H1 (cell line): ENCODE results near the gene PTPRF. TPM values are rescaled to one million over a fixed set of nuclear protein-coding genes. Genes with fewer than 3 reads are reported as not detected.

ENCODE experiments used
- CTCF ChIA-PET: fragments of 300-600 bp; sonication (Branson Sonifier 250); formaldehyde crosslinking; loops from one replicate; lab custom pipeline; 2021; ENCODE audit not compliant: partially characterized antibody; lab: Charles Lee
- POLR2A ChIA-PET: fragments of 300-600 bp; sonication (Branson Sonifier 250); formaldehyde crosslinking; loops from one replicate; lab custom pipeline; 2021; ENCODE audit warnings: inconsistent platforms; ENCODE audit not compliant: partially characterized antibody; lab: Charles Lee
- DNase-seq, 2 experiments: peaks; one replicate each; pipeline versions ENCODE4 v3.0.0 to v3.0.0-alpha.2; 2010 to 2022; ENCODE audit warnings: low spot score in 2 of 2, low read depth in 1 of 2, mixed read lengths in 1 of 2
- FAIRE-seq: peaks from 2 replicates; lab custom pipeline; 2011; peaks lifted over from hg19 to GRCh38; lab: Jason Lieb, UNC
- H2AFZ ChIP-seq: 2 replicates; pipeline ENCODE4 v1.8.1; 2012; ENCODE audit warnings: low read length, inconsistent platforms
- H2AK5ac ChIP-seq: 2 replicates; pipeline ENCODE4 v1.6.1; 2013; ENCODE audit warnings: low read depth, low read length
- H2BK120ac ChIP-seq: replicated peaks from 2 replicates; pipeline ENCODE3; 2013; ENCODE audit warnings: low read depth, low read length, inconsistent platforms
- H2BK12ac ChIP-seq: 2 replicates; pipeline ENCODE4 v1.6.1; 2013; ENCODE audit warnings: low read depth, low read length
- H2BK15ac ChIP-seq: 2 replicates; pipeline ENCODE4 v1.6.1; 2013; ENCODE audit warnings: low read length
- H2BK20ac ChIP-seq: 2 replicates; pipeline ENCODE4 v1.6.1; 2013; ENCODE audit warnings: low read length
- H2BK5ac ChIP-seq: 2 replicates; pipeline ENCODE4 v1.6.1; 2013; ENCODE audit warnings: low read depth, low read length
- H3K14ac ChIP-seq: 2 replicates; pipeline ENCODE4 v1.6.1; 2013; ENCODE audit warnings: inconsistent platforms; ENCODE audit not compliant: insufficient read length
- H3K18ac ChIP-seq: 2 replicates; pipeline ENCODE4 v1.6.1; 2013; ENCODE audit warnings: low read length; ENCODE audit errors: extremely low read depth
- H3K23ac ChIP-seq: 2 replicates; pipeline ENCODE4 v1.6.1; 2013; ENCODE audit warnings: inconsistent platforms; ENCODE audit not compliant: insufficient read length
- H3K23me2 ChIP-seq: 2 replicates; pipeline ENCODE4 v1.6.1; 2013; ENCODE audit warnings: low read depth, low read length
- H3K27ac ChIP-seq: 2 replicates; pipeline ENCODE4 v1.6.1; 2011; ENCODE audit warnings: low read depth, low read length, inconsistent platforms
- H3K27me3 ChIP-seq, 4 experiments: replicated peaks in 1 of 4; 1 replicate in 1 of 4; 2 replicates in 3 of 4; pipeline versions ENCODE4 v1.6.1 to v1.8.1; 2011 to 2013; ENCODE audit warnings: low read length in 3 of 4, mild to moderate bottlenecking in 3 of 4, inconsistent platforms in 2 of 4, mixed read lengths in 2 of 4, moderate library complexity in 1 of 4; ENCODE audit not compliant: control insufficient read depth in 3 of 4, insufficient read depth in 3 of 4; ENCODE audit errors: extremely low read depth in 1 of 4
- H3K36me3 ChIP-seq, 4 experiments: 2 replicates each; pipeline versions ENCODE4 v1.6.1 to v1.8.1; 2011 to 2013; ENCODE audit warnings: mild to moderate bottlenecking in 4 of 4, low read length in 3 of 4, moderate library complexity in 2 of 4, control low read depth in 1 of 4, inconsistent platforms in 1 of 4; ENCODE audit not compliant: insufficient read depth in 4 of 4, control insufficient read depth in 2 of 4
- H3K4ac ChIP-seq: replicated peaks from 2 replicates; pipeline ENCODE3; 2013; ENCODE audit warnings: low read length, low read depth, mixed read lengths, inconsistent platforms; ENCODE audit not compliant: insufficient read length
- H3K4me1 ChIP-seq, 4 experiments: replicated peaks in 1 of 4; 1 replicate in 1 of 4; 2 replicates in 3 of 4; pipeline versions ENCODE4 v1.6.1 to v1.8.1; 2011 to 2013; ENCODE audit warnings: low read length in 3 of 4, inconsistent platforms in 2 of 4, mixed read lengths in 1 of 4; ENCODE audit not compliant: insufficient read depth in 4 of 4, control insufficient read depth in 3 of 4
- H3K4me2 ChIP-seq, 2 experiments: 2 replicates each; pipeline versions ENCODE4 v1.6.1 to v1.8.1; 2011 to 2013; ENCODE audit warnings: low read depth in 2 of 2, low read length in 2 of 2, control low read depth in 1 of 2, inconsistent platforms in 1 of 2, mild to moderate bottlenecking in 1 of 2; ENCODE audit not compliant: insufficient read depth in 1 of 2
- H3K4me3 ChIP-seq, 4 experiments: fragments of 200-600, 300-600 bp in 1 of 4; sonication (generic), shearing (Covaris generic), sonication (Bioruptor Twin) in 1 of 4; 2 replicates each; pipeline versions ENCODE4 v1.5.1 to v1.8.1; 2011 to 2016; ENCODE audit warnings: low read length in 4 of 4, low read depth in 3 of 4, control low read depth in 2 of 4, inconsistent platforms in 2 of 4, mild to moderate bottlenecking in 2 of 4, mixed read lengths in 1 of 4, moderate library complexity in 1 of 4; ENCODE audit not compliant: insufficient read depth in 2 of 4; ENCODE audit errors: extremely low read depth in 1 of 4
- H3K56ac ChIP-seq: replicated peaks from 2 replicates; pipeline ENCODE3; 2013; ENCODE audit warnings: low read depth, mild to moderate bottlenecking, mixed read lengths, low read length, inconsistent platforms; ENCODE audit not compliant: insufficient read length
- H3K79me1 ChIP-seq: 2 replicates; pipeline ENCODE4 v1.6.1; 2013; ENCODE audit warnings: low read depth, low read length, control low read depth
- H3K79me2 ChIP-seq, 2 experiments: 2 replicates each; pipeline versions ENCODE4 v1.6.1 to v1.8.1; 2012 to 2013; ENCODE audit warnings: low read length in 2 of 2, mild to moderate bottlenecking in 2 of 2, inconsistent platforms in 1 of 2; ENCODE audit not compliant: insufficient read depth in 2 of 2, control insufficient read depth in 1 of 2
- H3K9ac ChIP-seq, 4 experiments: replicated peaks in 1 of 4; 1 replicate in 1 of 4; 2 replicates in 3 of 4; pipeline versions ENCODE4 v1.6.1 to v1.8.1; 2011 to 2013; ENCODE audit warnings: low read depth in 3 of 4, low read length in 3 of 4, control low read depth in 2 of 4, mild to moderate bottlenecking in 2 of 4, moderate library complexity in 2 of 4, inconsistent platforms in 1 of 4; ENCODE audit errors: extremely low read depth in 1 of 4
- H3K9me3 ChIP-seq, 2 experiments: 2 replicates each; pipeline versions ENCODE4 v1.6.1 to v1.8.1; 2012 to 2013; ENCODE audit warnings: mild to moderate bottlenecking in 2 of 2, moderate library complexity in 2 of 2, control low read depth in 1 of 2, inconsistent platforms in 1 of 2, low read depth in 1 of 2, low read length in 1 of 2, mixed read lengths in 1 of 2; ENCODE audit not compliant: insufficient read depth in 2 of 2
- H4K20me1 ChIP-seq, 2 experiments: replicated peaks in 1 of 2; 2 replicates each; pipeline versions ENCODE3 to v1.8.1; 2011 to 2013; ENCODE audit warnings: inconsistent platforms in 2 of 2, low read length in 2 of 2, mild to moderate bottlenecking in 1 of 2; ENCODE audit not compliant: insufficient read depth in 2 of 2, control insufficient read depth in 1 of 2
- H4K5ac ChIP-seq: 2 replicates; pipeline ENCODE4 v1.6.1; 2013; ENCODE audit warnings: low read length, low read depth, mixed read lengths, inconsistent platforms; ENCODE audit not compliant: insufficient read length
- H4K8ac ChIP-seq: 2 replicates; pipeline ENCODE4 v1.8.0; 2013; ENCODE audit warnings: mild to moderate bottlenecking, moderate library complexity, low read length, inconsistent platforms; ENCODE audit not compliant: insufficient read depth; ENCODE audit errors: extremely low read depth
- H4K91ac ChIP-seq: replicated peaks from 2 replicates; pipeline ENCODE3; 2013; ENCODE audit warnings: low read length, mixed read lengths, inconsistent platforms; ENCODE audit not compliant: insufficient read length
- KDM4A ChIP-seq: IDR thresholded peaks from one replicate; pipeline ENCODE4 v1.7.1; 2012; ENCODE audit warnings: low read depth, mild to moderate bottlenecking, moderate library complexity, low read length, inconsistent platforms; ENCODE audit not compliant: severe bottlenecking
- WGBS, 2 experiments: shearing (Covaris generic) in 1 of 2; methylation state at CpG; one replicate each; pipeline versions ENCODE4 v1.1.6 to v1.1.7; 2013 to 2015; ENCODE audit warnings: low lambda C conversion rate in 2 of 2, mixed read lengths in 2 of 2, inconsistent platforms in 1 of 2, low coverage in 1 of 2, missing lambda C conversion rate in 1 of 2; ENCODE audit not compliant: insufficient replicate concordance in 2 of 2, insufficient coverage in 1 of 2, insufficient read length in 1 of 2; ENCODE audit errors: extremely low coverage in 1 of 2, missing lambda C conversion rate in 1 of 2; 5-methylcytosine and 5-hydroxymethylcytosine counted together
- polyA plus RNA-seq, 7 experiments: library from polyadenylated mRNA; depleted of rRNA in 3 of 7; stranded (reverse) in 5 of 7; unstranded in 2 of 7; fragments of >200 nt in 5 of 7; fragments of 200-250 nt in 2 of 7; gene quantifications; 1 replicate in 5 of 7; 2 replicates in 1 of 7; 4 replicates in 1 of 7; pipeline versions ENCODE4 v1.2.1 to v1.2.3, GENCODE V29; 2011 to 2013; ENCODE audit warnings: missing spikeins in 2 of 7, mixed read lengths in 2 of 7
- total RNA-seq: library from RNA; stranded (reverse); fragmentation: NEBNext Ultra II Directional; extraction: Animal tissue kit (Norgen Biotek cat#: 25700); gene quantifications from 2 replicates; pipeline ENCODE4 v1.2.1, GENCODE V29; 2021

Gene PTPRF
- total and polyA plus RNA-seq, 2 of the 8 experiments (the other 6 are each of a cell fraction or from before 2014, with no cell fraction given): 136 to 231 TPM

GRCh38 chr1:43619314-43619790 lies 88.7 kb downstream of the PTPRF start:
- Histone ChIP-seq H3K14ac (no peak overlapping the region), H2BK20ac (no peak overlapping the region), H3K23me2 (no peaks in the 10 kb centered on the region), H3K36me3 (peaks cover 20 to 51% (median 45%) of the 10 kb centered on the region in 4 experiments), H4K8ac (no peak overlapping the region; the same call in 1 of the 2 replicates), H2BK5ac (no peak overlapping the region), H3K9me3 (no peaks in the 10 kb centered on the region), H3K27me3 (no peaks in the 10 kb centered on the region), H4K5ac (no peak overlapping the region), H3K27ac (no peak overlapping the region), H2BK12ac (no peak overlapping the region), H3K18ac (no peak overlapping the region), H3K9ac (no peak overlapping the region), H3K4ac (no peak overlapping the region), H4K20me1 (peaks cover 3 to 8% of the 10 kb centered on the region in 2 experiments), H2BK15ac (no peak overlapping the region), H3K79me1 (no peaks in the 10 kb centered on the region), H2AFZ (no peak overlapping the region), H3K56ac (no peak overlapping the region), H2AK5ac (no peak overlapping the region), H3K4me2 (no peak overlapping the region), H3K23ac (no peak overlapping the region), H2BK120ac (no peak overlapping the region), H4K91ac (no peak overlapping the region), H3K4me3 (no peak overlapping the region), H3K79me2 (no peaks in the 10 kb centered on the region), H3K4me1 (no peaks in the 10 kb centered on the region)
- DNase-seq (no peak), FAIRE-seq (no peak)
- POLR2A ChIA-PET: interaction anchor here (1.4 to 2.6 kb wide), 3 partner anchors 13 to 34 kb away, joined by 3 to 5 read pairs (median 4); partner anchors contain the start of gene KDM4A
- CTCF ChIA-PET: interaction anchor here (1.2 to 1.3 kb wide), 2 partner anchors 20 to 181 kb away, joined by 3 to 4 read pairs; no protein-coding TSS in a partner anchor
- WGBS, 2 experiments: 93% methylated on average over 15 of the region's 21 CpGs; no CpG with 5 or more reads in 1 of the 2 experiments
- no peak for TF ChIP-seq KDM4A
